NCI-H128 (cell line): Measurements from ENCODE around the gene LRRC10.

Experiments
- DNase-seq: peaks from one replicate; lab custom pipeline; 2025; ENCODE audit not compliant: unreplicated experiment; lab: John Stamatoyannopoulos, UW

LRRC10 gene, protein sequence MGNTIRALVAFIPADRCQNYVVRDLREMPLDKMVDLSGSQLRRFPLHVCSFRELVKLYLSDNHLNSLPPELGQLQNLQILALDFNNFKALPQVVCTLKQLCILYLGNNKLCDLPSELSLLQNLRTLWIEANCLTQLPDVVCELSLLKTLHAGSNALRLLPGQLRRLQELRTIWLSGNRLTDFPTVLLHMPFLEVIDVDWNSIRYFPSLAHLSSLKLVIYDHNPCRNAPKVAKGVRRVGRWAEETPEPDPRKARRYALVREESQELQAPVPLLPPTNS

DNA sequence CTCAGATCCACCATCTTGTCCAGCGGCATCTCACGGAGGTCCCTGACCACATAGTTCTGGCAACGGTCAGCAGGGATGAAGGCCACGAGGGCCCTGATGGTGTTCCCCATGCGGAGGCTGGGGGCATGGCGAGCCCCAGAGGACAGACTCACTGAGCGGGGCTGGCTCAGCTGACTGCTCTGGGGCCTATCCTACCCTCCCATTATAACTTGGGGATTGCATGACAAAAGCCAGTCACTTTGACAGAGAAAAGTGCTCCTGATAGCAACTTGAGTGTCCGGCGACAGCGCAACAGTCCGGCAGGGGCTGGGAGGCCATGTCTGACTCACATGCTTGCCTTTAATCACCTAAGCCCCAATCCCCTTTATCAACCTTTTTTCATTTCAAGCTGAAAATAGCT, at the start of gene LRRC10:
LRRC10 (minus strand) TSS at position 179 of the 400 bp plus-strand sequence; CDS start at position 110, 69 bp downstream.
- no peak for DNase-seq

DNA sequence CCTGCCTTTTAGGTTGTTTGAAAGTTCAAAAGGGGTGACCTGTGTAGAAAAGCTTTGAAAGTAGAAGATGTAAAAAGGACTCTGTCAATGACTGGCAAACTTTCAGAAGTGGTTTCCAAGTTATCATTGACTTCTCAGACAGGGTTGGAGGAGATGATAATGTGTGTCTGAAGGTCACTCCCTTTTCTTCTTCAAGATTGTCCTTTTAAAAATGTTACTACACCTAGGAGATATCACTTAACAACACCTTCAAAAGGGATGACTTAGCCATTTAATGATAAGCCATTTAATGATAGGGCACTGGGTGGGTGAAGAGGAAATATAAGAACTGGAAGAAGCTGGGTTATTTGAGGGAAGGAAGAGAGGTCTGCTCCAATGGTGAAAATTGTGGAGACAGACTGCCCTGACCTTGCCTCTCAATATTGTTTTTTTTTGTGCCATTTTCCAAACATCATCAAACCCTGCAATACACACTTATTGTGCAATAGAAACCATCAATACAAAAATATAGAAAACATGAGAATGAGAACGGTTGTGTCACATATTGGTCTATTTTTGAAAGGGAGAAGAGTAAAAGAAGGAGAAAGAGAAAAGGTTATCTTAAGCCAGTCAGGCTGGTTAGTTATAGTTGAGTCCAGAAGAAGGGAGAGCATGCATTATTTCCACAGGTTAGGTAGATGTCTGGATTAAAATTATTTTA, 49.6 kb upstream of the LRRC10 start:
- no peak for DNase-seq

DNA sequence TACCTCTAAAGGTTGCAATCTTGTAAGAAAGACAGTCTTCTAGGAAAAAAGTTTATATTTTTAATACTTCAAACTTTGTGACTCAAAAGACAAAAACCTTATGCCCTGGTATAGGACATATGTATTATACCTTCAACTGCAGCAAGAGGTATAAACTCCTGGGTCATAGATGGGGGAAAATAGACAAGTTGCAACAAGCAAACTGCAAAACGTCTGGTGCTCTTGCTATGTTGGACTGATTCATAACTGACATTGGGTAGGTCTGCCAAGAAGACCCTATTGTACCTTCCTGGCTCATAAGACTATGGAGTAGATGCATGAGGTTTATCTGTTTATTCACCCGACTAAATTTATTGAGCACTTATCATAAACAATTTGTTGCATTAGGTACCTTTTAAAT, 47.5 kb upstream of the LRRC10 start:
- DNase-seq: no peak

DNA sequence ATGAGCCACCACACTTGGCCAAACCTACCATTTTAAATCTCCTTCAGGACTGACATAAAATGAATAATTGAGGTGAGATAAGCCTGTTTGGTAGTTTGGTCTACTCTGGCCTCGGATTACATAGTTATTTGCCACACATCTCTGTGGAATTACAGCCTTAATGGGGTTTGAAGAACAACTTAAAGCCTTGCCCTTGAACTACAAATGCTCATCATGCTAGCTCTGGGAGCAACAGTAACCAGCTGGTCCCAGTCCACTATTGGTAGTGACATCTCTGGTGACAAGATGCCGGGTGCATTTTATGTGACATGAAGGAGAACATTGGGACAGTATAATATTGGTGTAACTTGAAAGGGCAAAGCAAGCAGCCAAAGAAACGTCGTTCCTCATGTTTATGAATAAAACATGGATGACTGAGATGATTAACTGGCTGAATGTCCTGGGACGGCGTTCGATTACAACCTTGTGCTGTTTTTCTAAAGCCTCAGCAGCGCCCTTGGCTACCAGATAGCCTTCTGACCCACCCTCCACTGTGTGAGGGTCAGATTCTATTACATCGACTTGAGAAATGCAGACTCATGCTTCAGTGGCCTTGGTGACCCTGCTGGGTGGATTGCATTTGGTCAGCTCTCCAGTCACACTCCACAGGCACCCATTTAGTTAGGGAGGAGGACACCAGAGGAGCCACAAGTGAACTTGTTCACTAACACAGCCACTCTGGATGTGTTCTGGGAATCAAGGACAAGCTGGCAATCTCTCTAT, 46.9 kb upstream of the LRRC10 start:
- DNase-seq: no peak

DNA sequence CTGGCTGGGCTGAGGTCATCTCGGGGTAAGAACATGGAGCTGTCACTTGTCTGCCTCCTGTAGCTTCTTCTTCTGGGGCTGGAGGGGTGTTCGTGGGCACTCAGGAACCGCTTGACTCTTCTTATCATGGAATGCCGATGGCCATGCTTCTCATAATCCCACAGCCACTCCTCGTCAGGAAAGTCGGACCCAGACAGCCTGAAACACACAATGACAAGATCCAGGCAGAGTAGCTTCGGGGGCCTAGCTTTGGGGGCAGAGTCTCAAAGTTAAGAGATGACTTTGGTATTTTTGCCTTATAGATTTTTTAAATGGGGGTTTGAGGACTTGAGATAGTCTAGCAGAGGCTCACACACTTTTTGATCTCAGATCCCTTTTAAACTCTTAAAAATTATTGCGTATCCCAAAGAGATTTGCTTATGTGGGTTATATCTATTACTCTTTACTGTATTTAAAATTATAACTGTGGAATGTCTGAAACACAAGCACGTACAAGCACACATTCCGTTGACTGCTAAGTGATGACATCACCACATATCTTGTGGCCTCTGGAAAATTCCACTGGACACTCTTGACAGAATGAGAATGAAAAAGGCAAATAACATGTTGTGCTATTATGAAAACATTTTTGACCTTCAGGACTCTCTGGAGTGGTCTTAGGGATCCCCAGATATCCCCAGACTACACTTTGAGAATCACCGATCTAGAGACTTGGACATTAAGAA, 45.1 kb upstream of the LRRC10 start:
- DNase-seq: no peak

DNA sequence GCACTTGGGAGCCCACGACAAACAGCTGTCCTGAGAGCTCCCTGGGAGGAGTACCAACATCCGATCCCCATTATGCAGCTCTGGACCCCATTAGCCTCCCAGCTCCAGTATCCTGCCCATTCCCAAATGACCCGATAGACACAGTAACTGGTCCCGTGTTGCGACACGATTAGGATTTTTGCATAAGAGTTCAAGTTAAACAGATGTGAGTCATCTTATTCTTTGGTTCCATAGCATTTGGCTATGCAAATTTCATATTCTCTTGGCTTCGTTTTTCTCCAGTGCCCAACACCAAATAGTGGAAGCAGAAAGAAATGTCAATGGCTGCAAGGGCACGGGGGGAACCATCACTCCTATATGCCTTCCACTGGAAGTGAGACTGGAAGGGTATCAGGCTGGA, 43.0 kb upstream of the LRRC10 start:
- DNase-seq: no peak

DNA sequence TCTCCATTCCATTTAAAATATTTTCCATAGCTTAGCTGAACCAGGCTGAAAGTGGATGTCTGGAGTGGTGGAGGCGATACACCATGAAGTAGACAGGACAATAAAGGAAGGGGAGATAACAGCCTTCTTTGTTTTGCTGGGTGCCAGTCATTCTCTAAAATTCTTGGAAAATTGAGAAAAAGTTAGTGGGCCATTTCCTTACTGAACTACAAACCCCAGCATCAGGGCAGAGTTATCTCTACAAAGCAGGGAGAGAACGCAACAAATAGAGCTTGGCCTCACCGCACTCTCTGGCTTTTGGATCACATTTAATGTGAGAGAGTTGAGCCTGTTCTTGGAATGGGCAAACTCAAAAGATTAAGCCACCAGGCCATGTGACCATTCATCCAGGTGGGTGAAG, 41.2 kb upstream of the LRRC10 start:
- DNase-seq: no peak

DNA sequence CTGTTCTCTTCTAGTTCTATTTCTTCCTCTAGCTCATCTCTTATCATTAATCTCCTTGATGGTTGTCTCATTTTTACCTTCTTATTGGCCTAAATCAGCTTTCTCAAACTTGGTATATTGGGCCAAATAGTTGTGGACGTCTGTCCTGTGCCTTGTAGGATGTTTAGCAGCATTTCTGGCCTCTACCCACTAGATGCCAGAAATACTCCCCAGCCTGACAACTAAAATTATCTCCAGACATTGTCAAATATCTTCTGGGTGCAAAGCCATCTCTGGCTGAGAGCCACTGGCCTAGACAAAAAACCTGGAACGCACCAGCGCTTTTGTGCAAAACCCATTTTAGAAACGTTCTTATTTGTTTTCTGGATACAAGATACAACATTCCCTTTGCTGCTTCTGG, 38.8 kb upstream of the LRRC10 start:
- DNase-seq: no peak

DNA sequence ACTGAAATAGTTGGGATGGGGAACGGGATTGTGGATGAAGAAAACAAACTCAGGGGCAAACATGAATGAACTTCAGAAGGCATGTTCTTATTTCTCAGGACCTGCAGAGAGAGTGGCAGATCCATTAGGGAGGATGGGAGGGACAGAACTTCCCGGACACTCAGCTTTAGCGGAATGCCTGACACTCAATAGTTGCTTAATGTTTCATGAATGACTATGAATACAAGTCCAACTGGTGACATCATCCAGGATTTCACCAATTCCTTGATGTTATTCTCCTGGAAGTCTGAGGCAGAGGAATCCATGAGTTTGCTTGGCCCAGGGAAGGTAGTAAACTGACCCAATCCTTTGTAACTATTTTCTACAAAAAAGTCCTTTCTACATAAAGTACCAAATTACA, 37.8 kb upstream of the LRRC10 start:
- no peak for DNase-seq

DNA sequence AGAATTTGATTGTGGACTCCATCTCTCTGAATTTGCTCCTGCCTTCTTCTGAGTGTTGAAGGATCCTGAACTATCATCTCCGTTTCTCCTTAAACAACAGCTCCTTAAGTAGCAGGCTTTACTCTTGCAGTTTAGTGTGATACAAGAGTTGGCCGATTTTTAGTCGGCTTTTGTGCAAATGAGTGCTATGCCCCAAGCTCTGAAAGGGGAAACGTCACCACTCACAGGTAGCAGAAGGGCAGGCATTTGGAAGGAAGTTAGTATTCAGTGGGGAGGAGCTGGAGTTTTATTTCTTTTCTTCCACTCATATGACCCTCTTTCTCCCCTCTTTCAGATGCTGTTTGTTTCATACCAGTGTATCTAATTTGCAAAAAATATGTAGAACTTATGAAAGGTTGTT, 36.5 kb upstream of the LRRC10 start:
- DNase-seq: no peak

DNA sequence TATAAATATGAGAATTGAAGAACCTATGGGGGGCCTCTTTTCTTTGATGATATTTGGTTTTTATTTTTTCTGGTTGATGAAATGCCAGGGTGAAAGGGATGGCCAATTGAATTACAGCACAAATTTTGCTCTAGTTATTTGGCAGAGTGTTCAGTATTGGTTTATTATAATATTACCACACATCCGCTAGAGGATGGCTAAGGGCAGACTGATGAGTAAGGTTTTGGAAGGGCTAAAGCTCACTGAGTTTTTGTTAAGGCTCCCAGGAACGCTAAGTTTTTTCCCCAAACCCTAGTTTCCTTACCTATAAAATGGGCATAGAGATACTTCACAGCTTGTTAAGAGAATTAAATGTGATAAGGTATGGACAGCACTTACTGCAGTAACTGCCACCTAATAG, 34.3 kb upstream of the LRRC10 start:
- DNase-seq: no peak

DNA sequence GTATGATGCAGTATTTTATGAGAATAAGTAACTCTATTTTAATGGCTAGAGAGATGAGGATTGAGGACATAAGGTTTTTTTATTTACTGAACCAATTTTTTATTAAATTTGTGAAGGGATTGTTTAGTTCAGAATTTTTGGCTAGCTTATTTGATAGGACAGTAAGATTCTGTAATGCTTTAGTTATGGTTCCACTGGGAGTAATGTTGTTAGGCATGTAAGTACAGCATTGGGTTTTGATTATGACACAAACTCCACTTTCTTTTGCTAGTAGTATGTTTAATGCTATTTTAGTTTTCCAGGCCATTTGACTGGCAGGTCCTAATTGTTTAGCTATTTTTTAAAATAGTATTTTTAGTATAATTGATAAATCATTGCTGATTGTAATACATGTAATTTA, 33.8 kb upstream of the LRRC10 start:
- no peak for DNase-seq

DNA sequence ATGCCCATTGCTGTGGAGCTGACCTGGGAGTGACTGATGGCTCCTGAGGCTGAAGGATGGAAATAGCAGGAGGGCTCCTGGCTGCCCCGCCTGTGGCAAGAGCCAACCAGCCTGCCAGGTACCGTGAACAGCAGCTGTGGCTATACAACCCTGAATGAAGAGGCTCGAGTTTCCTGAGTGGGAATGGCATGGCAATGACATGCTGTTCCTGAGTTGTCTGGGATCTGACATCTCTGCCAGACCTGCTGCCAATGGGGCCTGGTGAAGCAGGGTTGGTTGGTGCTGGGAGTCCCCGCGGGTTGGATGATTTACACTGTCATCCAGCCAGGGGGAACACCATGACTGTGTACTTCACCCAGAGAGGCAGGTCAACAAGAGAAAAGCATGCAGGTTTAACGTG, 31.8 kb upstream of the LRRC10 start:
- DNase-seq: no peak

DNA sequence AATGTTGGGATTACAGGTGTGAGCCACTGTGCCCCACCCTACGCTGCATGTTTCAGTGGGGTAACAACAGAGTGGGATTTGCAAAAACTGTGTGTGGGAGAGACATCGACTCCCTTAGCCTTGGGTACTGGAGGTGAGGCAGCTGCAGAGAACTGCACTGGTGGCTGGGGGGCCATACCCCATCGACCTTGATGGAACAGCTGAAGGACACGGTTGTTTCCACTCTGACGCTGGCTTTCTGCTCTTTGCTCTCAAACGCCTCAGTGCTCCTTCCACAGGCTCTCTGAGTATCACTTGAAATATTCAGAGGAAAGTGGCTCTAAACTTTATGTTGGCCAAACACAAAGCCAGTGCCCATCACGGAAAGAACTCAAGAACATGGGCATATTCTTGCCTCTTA, 30.8 kb upstream of the LRRC10 start:
- DNase-seq: no peak

DNA sequence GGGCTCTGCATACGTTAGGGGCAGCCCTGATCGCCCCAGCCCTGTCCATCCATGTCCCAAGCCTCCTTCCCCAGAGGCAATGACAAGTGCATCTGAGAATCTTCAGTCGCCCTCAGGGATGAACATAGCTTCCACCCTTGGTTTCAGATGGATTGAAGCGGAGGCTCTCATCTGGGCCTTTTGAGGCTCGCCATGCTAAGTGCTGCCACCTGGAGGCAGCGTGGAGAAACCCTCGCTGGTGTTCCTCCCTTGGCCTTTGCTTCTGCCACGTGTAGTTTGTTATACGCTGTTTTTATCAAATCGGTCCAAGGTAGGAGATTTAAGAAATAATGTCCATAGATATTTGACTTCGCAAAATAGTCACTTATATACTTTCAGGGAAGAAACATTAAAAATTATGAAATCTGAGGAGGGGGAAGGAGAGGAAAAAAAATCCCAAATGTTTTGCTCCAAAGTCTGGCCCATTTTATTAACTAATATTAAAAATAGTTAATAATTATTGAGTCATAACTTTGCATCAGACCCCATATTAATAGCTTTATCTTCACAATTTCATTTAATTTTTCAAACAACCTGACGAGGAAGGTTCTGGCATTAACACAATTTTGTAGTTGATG, 28.8 kb upstream of the LRRC10 start:
- DNase-seq: peak; percentile 19

DNA sequence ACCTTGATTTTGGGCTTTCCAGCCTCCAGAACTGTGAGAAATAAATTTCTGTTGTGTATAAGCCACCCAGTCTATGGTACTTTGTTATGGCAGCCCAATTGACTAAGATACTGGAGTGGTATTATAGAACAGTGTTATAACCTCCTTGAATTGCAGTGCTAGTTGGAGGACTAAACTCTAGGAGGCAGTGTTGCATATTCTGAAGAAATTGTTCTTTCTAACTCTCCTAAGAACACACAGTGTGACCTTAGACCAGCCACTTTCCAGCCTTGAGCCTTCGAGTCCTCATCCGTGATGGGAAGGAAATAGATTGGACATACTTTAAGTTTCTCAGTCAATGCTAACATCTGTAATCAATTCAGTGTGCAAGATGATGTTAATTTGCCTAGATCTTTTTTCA, 22.4 kb upstream of the LRRC10 start:
- DNase-seq: no peak

DNA sequence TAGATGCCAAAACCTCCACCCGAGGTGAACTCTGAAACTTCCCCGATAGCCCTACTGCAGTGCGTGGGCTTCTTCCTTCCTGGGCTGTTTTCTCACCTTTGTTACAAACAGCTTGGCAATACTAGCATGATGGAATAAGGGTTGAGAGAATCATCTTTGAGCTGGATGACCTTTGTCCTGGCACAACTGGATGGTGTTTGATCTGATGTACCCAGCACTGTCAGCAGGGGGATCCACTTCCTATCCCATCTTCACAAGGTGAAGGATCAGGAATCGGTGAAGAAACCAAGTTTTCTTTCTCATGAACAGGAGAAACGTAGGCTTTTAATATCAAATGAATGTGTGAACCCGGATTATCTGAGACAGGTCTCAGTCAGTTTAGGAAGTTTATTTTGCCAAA, 19.5 kb upstream of the LRRC10 start:
- no peak for DNase-seq

DNA sequence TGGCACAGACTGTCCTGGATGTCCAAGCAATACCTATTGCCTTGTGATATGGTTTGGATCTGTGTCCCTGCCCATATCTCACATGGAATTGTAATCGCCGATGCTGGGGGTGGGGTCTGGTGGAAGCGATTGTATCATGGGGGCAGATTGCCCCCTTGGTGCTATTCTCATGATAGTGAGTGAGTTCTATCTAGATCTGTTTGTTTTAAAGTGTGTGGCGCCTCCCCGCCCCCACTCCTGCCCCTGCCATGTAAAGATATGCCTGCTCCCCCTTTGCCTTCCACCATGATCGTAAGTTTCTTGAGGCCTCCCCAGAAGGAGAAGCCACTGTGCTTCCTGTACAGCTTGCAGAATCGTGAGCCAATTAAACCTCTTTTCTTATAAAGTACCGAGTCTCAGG, 16.8 kb upstream of the LRRC10 start:
- DNase-seq: no peak

DNA sequence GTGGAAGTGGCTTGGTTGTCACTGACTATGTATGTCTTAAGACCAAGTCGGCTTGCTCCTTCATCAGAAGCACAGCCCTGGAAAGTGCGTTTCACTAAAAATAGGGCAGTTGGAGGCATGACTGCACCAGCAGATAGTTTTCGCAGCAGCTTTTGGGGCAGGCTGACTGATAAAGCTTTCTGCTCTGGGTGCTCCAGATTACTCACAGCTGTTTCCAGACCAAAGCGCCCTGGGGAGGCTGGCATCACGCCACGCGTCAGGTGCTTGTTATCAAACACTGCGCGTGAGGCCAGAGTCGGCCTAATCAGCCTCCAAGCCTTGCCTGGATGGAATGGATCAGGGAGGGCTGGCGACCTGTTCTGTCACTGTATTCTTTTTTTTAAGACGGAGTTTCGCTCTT, 13.3 kb upstream of the LRRC10 start:
- no peak for DNase-seq

DNA sequence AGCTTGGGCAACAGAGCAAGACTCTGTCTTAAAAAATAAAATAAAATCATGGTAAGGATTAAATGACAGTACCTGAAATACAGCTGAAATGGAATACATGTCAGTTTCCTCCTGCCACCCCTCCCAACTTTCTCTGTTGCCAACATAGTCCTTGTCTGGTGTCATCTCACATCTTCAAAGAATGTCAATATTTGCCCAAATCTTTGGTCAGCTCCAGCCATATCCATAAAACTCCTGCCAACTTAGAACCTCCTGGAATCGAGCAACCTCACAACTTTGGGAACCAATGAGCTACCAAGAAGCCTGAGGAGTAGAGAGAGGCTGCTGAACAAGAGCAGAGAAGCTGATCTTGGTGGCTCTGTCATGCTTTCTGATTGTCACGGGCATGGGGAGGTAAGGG, 10.8 kb upstream of the LRRC10 start:
- no peak for DNase-seq

DNA sequence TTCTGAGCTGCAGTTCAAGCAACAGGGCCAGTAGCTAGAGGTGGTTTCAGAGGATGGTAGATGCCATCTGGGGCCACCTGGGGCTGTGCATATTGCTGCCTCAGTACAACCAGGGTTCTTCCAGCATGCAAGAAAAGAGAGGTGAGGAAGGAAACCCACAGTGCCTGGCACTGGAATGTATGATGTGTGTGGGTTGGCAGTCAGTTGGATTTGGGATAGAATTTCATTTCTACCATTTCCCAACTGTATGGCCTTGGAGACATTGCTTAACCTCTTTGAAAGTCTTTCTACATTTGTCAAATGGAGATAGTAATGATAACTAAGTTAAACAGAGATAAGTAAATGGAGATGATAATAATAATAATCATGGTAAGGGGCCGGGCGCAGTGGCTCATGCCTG, 10.2 kb upstream of the LRRC10 start:
- no peak for DNase-seq
